ENCODE measurements around the gene RAD54L.

- TF ChIP-seq CTCF (IDR thresholded peaks at IDR 0.05; ENCODE audit: insufficient read depth, low read length, poor library complexity, severe bottlenecking), result no peak
- TF ChIP-seq EZH2phosphoT487 (conservative IDR thresholded peaks at IDR 0.05; ENCODE audit: low read length), result no peak
Observed at GRCh38 chr1:46236882-46237281, 10.7 kb upstream of the RAD54L start.
